OCI-LY7 (cell line): ENCODE data around the gene FADS3. TPM values are rescaled to one million over a fixed set of nuclear protein-coding genes. Genes with fewer than 3 reads are reported as not detected.

Source experiments
- BruUV-seq: library from RNA; stranded (reverse); fragments of 400-500 nt; replicated peaks from 2 replicates; lab custom pipeline; 2021; lab: Mats Ljungman, UMichigan
- CTCF ChIA-PET: fragments of 300-600 bp; sonication (Branson Sonifier 250); formaldehyde crosslinking; loops from one replicate; lab custom pipeline; 2022; ENCODE audit warnings: antibody characterized with exemption; ENCODE audit not compliant: unreplicated experiment; lab: Charles Lee
- POLR2A ChIA-PET: fragments of 300-600 bp; sonication (Branson Sonifier 250); formaldehyde crosslinking; loops from one replicate; lab custom pipeline; 2022; ENCODE audit warnings: antibody characterized with exemption; lab: Charles Lee
- DNase-seq: peaks from one replicate; pipeline ENCODE4 v3.0.0-alpha.2; 2015; ENCODE audit warnings: low spot score
- H2AFZ ChIP-seq: fragments of 200-600 bp; sonication (generic), shearing (Covaris generic); 2 replicates; pipeline ENCODE4 v1.6.1; 2014; ENCODE audit warnings: mild to moderate bottlenecking, antibody characterized with exemption, low read length, moderate library complexity
- H3K27ac ChIP-seq: fragments of 200-600 bp; sonication (generic); 2 replicates; pipeline ENCODE4 v1.5.1; 2014; ENCODE audit warnings: mixed run types, low read depth, mild to moderate bottlenecking, moderate library complexity, low read length, inconsistent platforms; ENCODE audit not compliant: poor library complexity, severe bottlenecking
- H3K36me3 ChIP-seq: fragments of 200-600 bp; sonication (generic); 2 replicates; pipeline ENCODE4 v1.6.1; 2014; ENCODE audit warnings: mild to moderate bottlenecking, antibody characterized with exemption, low read length, moderate library complexity, mixed read lengths; ENCODE audit not compliant: insufficient read depth
- H3K4me1 ChIP-seq: fragments of 200-600 bp; sonication (generic); 2 replicates; pipeline ENCODE4 v1.5.1; 2014; ENCODE audit warnings: mild to moderate bottlenecking, low read length; ENCODE audit not compliant: insufficient read depth, poor library complexity, severe bottlenecking
- H3K4me2 ChIP-seq: fragments of 200-600 bp; sonication (generic); 2 replicates; pipeline ENCODE4 v1.6.1; 2014; ENCODE audit warnings: mild to moderate bottlenecking, low read length
- H3K4me3 ChIP-seq: fragments of 200-600 bp; sonication (generic); 2 replicates; pipeline ENCODE4 v1.5.1; 2014; ENCODE audit warnings: mild to moderate bottlenecking, low read depth, low read length; ENCODE audit not compliant: poor library complexity, severe bottlenecking
- H3K79me2 ChIP-seq: fragments of 200-600 bp; sonication (generic); 2 replicates; pipeline ENCODE4 v1.6.1; 2016; ENCODE audit warnings: low read depth, mild to moderate bottlenecking, low read length, moderate library complexity, mixed read lengths; ENCODE audit not compliant: insufficient read depth
- H3K9me2 ChIP-seq: fragments of 200-600 bp; sonication (generic); 2 replicates; pipeline ENCODE4 v1.6.1; 2016; ENCODE audit warnings: mild to moderate bottlenecking, low read length, mixed read lengths; ENCODE audit not compliant: insufficient read depth
- H3K9me3 ChIP-seq: fragments of 200-600 bp; sonication (generic); 2 replicates; pipeline ENCODE4 v1.6.1; 2014; ENCODE audit warnings: mild to moderate bottlenecking, mixed run types, low read length, mixed read lengths
- H4K20me1 ChIP-seq: fragments of 200-600 bp; sonication (generic); 2 replicates; pipeline ENCODE4 v1.6.1; 2014; ENCODE audit warnings: mild to moderate bottlenecking, antibody characterized with exemption, low read length, moderate library complexity, mixed read lengths; ENCODE audit not compliant: insufficient read depth
- EZH2phosphoT487 ChIP-seq: fragments of 200-600 bp; sonication (generic); IDR thresholded peaks from 2 replicates; pipeline ENCODE4 v1.6.1; 2018; ENCODE audit warnings: low read depth, borderline replicate concordance, mild to moderate bottlenecking, mixed run types, antibody characterized with exemption, low read length, moderate library complexity, mixed read lengths
- intact Hi-C: fragments of 100-400 bp; cut with micrococcal nuclease; formaldehyde crosslinking; loops from one replicate; pipeline ENCODE4 v1.10.0; 2022; ENCODE audit not compliant: unreplicated experiment
- total RNA-seq, 2 experiments: library from RNA; depleted of rRNA in 1 of 2; stranded (reverse); fragments of >200 nt in 1 of 2; shearing (Covaris generic) in 1 of 2; gene quantifications; 2 replicates each; pipeline ENCODE4 v1.2.3, GENCODE V29; 2014 to 2022
- TF ChIP-seq, protein P1 (sequence below): fragments of 200-600 bp; sonication (generic); conservative IDR thresholded peaks from 2 replicates; pipeline ENCODE4 v1.5.1; 2014; ENCODE audit warnings: mild to moderate bottlenecking, antibody characterized with exemption, low read length, moderate library complexity, mixed read lengths

FADS3 gene
- total RNA-seq, 2 experiments from 2014 or later = 103 to 191 TPM

DNA sequence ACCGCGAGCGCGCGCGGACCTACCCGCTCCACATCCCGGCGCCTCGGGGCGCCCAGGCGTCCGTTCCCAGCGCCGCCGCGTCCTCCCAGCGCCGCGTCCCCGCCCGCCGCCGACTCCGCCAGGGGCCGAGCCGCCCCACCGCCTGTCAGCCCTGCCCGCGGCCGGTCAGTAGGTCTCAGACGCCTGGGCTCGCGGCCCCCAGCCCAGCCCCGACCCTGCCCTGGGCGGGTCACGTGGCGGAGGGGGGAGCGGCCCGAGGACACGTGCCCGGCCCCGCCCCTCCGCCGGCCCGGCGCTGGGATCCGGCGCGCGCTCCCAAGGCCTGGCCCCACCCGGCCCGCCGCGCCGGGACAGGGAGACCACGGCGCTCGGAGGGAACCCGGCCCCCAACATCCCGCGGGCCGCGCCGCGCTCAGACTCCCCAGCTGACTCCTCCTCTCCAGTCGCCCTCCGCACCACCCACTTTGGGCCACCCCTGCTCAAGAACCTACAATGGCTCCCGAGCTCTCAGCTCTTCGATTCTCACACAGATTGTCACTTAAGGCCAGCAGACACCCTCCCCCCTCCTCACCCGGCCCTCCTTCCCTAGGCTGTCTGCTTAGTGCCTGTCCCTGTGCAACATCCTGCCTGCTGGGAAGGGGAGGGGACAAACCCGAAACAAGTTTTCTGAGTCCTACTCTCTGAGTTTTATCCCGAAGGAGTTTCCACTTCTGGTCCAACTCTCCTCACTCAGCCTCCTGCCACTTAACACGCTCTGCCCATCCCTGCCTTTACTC, 26.2 kb upstream of the FADS3 start, which contains the start of gene RAB3IL1:
Gene RAB3IL1 (minus strand): TSS at position 233 of the 776 bp plus-strand sequence. CDS start 199 bp downstream, at position 34.
- H3K4me1 ChIP-seq = peaks cover 12% of the 10 kb centered on the region
- ChIA-PET CTCF (interaction anchor here (0.6 kb wide), 1 partner anchor 195 kb away, joined by 5 read pairs; no protein-coding TSS in a partner anchor), POLR2A (no interaction called here)
- H3K4me2 ChIP-seq = no peak within 1 kb of the TSS
- H3K9me2 ChIP-seq = no peaks in the 10 kb centered on the region
- no peak within 1 kb of the TSS for H3K27ac ChIP-seq
- no peaks in the 10 kb centered on the region for H4K20me1 ChIP-seq
- no peaks in the 10 kb centered on the region for H3K9me3 ChIP-seq
- no peak within 1 kb of the TSS for H3K4me3 ChIP-seq
- H3K79me2 ChIP-seq = no peaks in the 10 kb centered on the region
- intact Hi-C loops = no loop called here
- TF ChIP-seq, protein P1, sequence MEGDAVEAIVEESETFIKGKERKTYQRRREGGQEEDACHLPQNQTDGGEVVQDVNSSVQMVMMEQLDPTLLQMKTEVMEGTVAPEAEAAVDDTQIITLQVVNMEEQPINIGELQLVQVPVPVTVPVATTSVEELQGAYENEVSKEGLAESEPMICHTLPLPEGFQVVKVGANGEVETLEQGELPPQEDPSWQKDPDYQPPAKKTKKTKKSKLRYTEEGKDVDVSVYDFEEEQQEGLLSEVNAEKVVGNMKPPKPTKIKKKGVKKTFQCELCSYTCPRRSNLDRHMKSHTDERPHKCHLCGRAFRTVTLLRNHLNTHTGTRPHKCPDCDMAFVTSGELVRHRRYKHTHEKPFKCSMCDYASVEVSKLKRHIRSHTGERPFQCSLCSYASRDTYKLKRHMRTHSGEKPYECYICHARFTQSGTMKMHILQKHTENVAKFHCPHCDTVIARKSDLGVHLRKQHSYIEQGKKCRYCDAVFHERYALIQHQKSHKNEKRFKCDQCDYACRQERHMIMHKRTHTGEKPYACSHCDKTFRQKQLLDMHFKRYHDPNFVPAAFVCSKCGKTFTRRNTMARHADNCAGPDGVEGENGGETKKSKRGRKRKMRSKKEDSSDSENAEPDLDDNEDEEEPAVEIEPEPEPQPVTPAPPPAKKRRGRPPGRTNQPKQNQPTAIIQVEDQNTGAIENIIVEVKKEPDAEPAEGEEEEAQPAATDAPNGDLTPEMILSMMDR = no peak
- no peak for TF ChIP-seq EZH2phosphoT487
- no peak for DNase-seq
- no peak within 1 kb of the TSS for H2AFZ ChIP-seq
- no peaks in the 10 kb centered on the region for H3K36me3 ChIP-seq
- BruUV-seq = no TSS peak

DNA sequence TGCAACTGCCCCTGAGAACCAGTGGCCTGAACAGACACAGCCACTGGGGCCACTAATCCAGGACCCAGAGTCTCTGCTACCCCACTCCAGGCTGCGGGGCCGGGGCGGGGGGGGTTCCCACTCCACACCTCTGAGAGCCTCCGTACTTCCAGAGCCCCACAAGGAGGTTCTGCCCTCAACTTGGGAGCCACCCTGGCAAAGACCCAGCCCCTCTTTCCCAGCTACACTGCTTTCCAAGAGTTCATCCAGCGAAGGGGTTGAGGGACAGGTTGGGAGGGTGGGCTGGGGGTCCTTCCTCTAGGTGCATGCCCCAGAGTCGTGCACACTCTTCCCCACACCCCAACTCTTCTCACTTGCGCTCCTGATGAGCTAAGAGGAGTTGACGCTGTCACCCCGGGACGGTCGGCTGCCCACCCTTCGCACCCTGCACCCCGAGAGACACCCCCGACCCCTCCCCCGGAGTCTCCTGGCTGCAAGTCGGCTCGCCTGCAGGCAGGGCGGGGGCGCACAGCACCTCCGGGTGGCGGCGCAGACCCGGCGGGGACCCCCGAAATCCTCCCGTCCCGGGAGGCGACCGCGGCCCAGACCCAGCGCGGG, 25.5 kb upstream of the FADS3 start:
- H3K27ac ChIP-seq = no peak overlapping the region
- ChIA-PET POLR2A (no interaction called here), CTCF (interaction anchor here (0.6 kb wide), 1 partner anchor 195 kb away, joined by 5 read pairs; no protein-coding TSS in a partner anchor)
- H3K36me3 ChIP-seq = no peaks in the 10 kb centered on the region
- H3K79me2 ChIP-seq = no peaks in the 10 kb centered on the region
- H4K20me1 ChIP-seq = no peaks in the 10 kb centered on the region
- no peak overlapping the region for H3K4me2 ChIP-seq
- no peak overlapping the region for H2AFZ ChIP-seq
- intact Hi-C loops = no loop called here
- DNase-seq = no peak
- H3K9me3 ChIP-seq = no peaks in the 10 kb centered on the region
- no peaks in the 10 kb centered on the region for H3K9me2 ChIP-seq
- no TSS peak for BruUV-seq
- H3K4me1 ChIP-seq = peaks cover 12% of the 10 kb centered on the region
- TF ChIP-seq, protein P1 = no peak
- TF ChIP-seq EZH2phosphoT487 = no peak
- H3K4me3 ChIP-seq = no peak overlapping the region
